Stimulated activated CD4-positive, alpha-beta T cell treated with anti-CD3 and anti-CD28 coated beads, TNF-alpha, amount 100 ng/mL, for 4 hours (primary cell): Measurements from ENCODE around the gene PCLO.
"Not testable (repeated sequence)": the region's sequence is repeated elsewhere in the genome, so short reads cannot be mapped to it uniquely, and the experiment has no call there.

Experiments
- DNase-seq, 3 experiments: peaks; one replicate each; pipeline ENCODE4 v3.0.0-alpha.2; 2020; ENCODE audit warnings: low read depth in 3 of 3

The PCLO gene

GRCh38 chr7:82736633-82737032, 426.1 kb downstream of the PCLO start:
- no peak for DNase-seq

- no peak for DNase-seq
Observed at GRCh38 chr7:82732677-82733076, 430.0 kb downstream of the PCLO start.

DNA sequence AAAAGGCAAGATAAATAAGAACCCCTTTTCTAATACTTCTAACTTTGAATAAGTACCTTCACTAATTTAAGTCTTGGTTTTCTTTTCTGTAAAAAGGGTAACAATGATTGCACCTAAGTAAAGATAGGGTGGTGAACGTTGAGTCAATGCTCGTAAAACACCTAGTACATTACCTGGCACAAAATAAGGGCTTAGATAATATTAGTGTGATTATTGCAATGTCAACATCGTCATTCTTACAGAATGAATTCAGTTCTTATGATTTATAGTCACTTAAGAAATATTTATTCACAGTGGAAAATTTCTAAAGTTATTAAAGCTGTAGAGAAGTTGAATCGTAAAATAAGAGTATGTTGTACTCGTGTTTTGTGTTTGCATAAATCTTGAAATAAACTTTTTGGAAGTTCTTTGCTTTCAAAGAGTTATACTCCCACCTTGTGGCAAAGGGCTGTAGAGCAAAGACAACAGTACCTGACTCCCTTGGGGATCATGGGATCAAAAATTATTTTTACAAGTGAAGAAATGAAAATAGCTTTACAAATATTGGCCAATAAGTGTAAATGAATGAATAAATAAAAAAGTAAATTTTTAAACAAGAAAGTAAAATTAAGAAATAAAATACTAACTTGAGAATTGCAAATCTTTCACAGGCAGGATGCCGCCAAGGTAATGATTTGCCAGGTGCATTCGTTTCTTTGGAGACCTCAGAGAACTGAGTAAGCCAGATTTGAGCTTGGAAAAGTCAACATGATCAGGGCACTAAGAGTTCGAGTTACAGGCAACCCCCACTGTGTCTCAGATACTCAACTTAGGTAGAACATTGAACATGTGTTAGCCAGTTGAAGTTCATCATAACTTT, 433.3 kb downstream of the PCLO start:
- no peak for DNase-seq

- DNase-seq = no peak
Observed at GRCh38 chr7:82726038-82726800, 436.5 kb downstream of the PCLO start.

DNA sequence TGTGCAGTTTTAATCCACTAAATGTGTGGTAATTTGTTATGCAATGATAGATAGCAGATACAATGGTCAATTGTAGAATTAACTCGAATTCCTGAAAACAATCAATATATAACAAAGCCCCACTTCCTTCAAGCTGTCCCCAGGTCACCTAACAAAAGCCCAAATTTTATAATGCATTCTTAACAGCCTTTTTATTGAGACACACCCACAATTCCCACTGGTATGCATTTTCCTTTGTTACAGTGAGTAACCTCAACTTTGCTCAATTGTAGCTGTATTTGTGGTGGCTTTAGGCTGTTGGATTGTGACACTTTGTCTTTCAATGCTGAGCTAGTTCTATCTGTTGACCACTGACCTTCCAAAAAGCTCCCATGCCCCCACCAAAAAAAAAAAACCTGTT, 439.3 kb downstream of the PCLO start:
- DNase-seq = no peak

GRCh38 chr7:82722946-82723345, 439.7 kb downstream of the PCLO start:
- no peak for DNase-seq

DNA sequence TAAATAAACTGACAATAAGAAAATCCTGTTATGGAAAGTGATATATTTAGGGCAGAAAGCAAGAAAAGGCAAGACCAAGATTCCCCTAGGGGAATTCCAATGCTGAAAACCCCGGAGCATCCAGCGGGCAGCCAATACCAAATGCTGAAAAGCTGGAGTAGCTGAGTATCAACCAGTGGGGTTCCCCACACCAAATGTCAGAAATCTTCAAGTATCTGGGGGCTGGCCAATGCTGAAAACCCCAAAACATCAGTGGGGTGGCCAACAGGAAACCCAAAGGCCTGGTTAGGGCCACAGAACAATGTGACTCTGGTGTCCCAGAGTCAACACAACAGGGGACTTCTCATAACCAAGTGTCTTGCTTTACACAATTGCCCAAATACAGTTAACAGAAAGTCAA, 447.3 kb downstream of the PCLO start:
- DNase-seq = no peak

- no peak for DNase-seq
Observed at GRCh38 chr7:82714883-82715282, 447.8 kb downstream of the PCLO start.

DNA sequence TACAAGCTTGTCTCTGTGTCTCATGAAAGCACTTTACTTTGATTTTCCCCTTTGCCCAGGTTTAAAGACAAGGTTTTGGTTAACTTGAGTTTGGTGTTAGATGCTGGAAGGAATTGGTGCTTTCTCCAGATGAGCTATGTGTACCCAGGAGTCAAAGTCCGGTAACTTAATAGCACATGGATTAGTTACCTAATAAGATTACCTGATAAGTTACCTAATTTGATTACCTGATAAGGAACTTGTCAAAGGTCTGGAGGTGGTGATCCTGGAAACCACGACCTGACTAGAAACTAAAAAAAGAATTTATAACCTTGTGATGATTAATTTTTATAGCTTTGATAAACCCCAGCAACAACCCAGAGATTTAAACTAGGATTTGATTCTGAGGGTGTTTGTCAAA, 449.2 kb downstream of the PCLO start:
- DNase-seq = no peak

DNA sequence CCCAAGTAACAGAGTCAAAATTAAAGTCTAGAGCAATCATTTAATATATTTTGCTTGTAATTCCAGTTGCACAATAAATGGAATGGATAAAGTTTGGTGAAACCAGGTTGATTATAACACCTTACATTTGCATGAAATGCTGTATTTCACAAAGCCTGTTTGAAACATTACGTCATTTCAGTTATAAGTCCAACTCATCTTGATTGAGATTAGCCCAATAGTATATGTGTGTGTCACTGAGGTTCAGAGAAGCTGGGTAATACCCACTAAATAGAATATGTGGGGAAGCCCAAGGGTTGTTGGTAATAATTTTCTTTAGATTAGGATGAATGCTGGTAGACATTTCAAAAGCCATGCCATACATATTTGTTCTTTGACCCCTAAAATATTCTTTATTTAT, 456.3 kb downstream of the PCLO start:
- not testable (repeated sequence) for DNase-seq

- DNase-seq = no peak
Observed at GRCh38 chr7:82705517-82706260, 457.0 kb downstream of the PCLO start.

GRCh38 chr7:82704121-82704520, 458.6 kb downstream of the PCLO start:
- DNase-seq = no peak
